Immature natural killer cell (primary cell): ENCODE data around the gene CXCL17. TPM values are rescaled to one million over a fixed set of nuclear protein-coding genes. Genes with fewer than 3 reads are reported as not detected.
"Not testable (repeated sequence)": the region's sequence is repeated elsewhere in the genome, so short reads cannot be mapped to it uniquely, and the experiment has no call there.

Source experiments
- DNase-seq, 3 donors: peaks; one replicate each; pipeline ENCODE4 v3.0.0; 2022; ENCODE audit warnings: mixed read lengths in 1 of 3
- H3K27ac Mint-ChIP-seq, 6 donors: one replicate each; pipeline ENCODE4 v1.8.0; 2020; ENCODE audit warnings: mixed read lengths in 6 of 6, mild to moderate bottlenecking in 5 of 6, inconsistent platforms in 4 of 6, moderate library complexity in 3 of 6
- H3K27me3 Mint-ChIP-seq, 3 donors: one replicate each; pipeline ENCODE4 v1.8.0; 2020 to 2021; ENCODE audit warnings: low read depth in 3 of 3, mild to moderate bottlenecking in 3 of 3, mixed read lengths in 3 of 3, moderate library complexity in 3 of 3, inconsistent platforms in 1 of 3
- H3K36me3 Mint-ChIP-seq, 3 donors: one replicate each; pipeline ENCODE4 v1.8.0; 2020; ENCODE audit warnings: mixed read lengths in 3 of 3, inconsistent platforms in 2 of 3, mild to moderate bottlenecking in 2 of 3
- H3K4me1 Mint-ChIP-seq, 2 donors: one replicate each; pipeline ENCODE4 v1.8.0; 2020; ENCODE audit warnings: inconsistent platforms in 2 of 2, mild to moderate bottlenecking in 2 of 2, mixed read lengths in 2 of 2, moderate library complexity in 1 of 2
- H3K4me3 Mint-ChIP-seq, 5 donors: one replicate each; pipeline ENCODE4 v1.8.0; 2020; ENCODE audit warnings: mild to moderate bottlenecking in 5 of 5, mixed read lengths in 5 of 5, inconsistent platforms in 3 of 5, moderate library complexity in 3 of 5
- H3K9me3 Mint-ChIP-seq, 6 donors: one replicate each; pipeline ENCODE4 v1.8.0; 2020; ENCODE audit warnings: mild to moderate bottlenecking in 6 of 6, mixed read lengths in 6 of 6, inconsistent platforms in 4 of 6, moderate library complexity in 3 of 6
- polyA plus RNA-seq, 3 donors: library from polyadenylated mRNA; unstranded; fragments of 300-500 nt; fragmentation: Illumina TruSeq; gene quantifications; one replicate each; pipeline ENCODE4 v1.2.3, GENCODE V29; 2021

CXCL17 gene
- polyA plus RNA-seq, 3 donors from 2014 or later, result not detected

DNA sequence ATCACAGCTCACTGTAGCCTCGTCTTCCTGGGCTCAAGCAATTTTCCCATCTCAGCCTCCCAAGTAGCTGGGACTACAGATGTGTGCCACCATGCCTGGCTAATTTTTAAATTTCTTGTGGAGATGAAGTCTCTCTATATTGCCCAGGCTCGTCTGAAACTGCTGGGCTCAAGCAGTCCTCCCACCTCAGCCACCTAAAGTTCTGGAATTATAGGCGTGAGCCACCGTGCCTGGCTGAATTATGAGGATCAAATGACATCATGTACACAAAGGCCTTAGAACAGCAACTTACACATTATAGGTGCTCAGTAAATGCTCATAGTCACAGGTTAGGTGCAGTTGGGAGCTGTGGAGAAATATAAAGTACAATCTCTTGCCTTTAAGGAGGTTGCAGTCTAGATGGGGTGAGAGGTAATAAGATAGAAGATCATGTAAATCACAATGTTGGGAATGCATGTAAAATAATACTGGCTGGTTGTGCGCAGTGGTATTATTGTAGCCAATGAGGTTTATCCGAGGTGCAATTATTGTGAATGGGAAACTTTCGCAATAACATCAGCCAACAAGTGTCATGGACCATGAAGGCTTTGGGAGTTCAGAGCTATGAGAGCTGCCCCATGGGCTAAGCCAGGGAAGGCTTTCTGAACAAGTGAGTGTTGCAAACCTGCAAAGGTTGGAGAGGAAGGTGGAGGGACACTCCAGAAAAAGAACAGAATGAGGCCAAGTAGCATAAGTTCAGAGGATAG is 29.8 kb upstream of the CXCL17 start:
- Mint-ChIP-seq H3K27me3 (peaks cover 0 to 2% (median 0%) of the 10 kb centered on the region in 3 donors), H3K4me3 (no peak overlapping the region), H3K27ac (no peak overlapping the region), H3K36me3 (no peaks in the 10 kb centered on the region), H3K4me1 (peaks cover 5% of the 10 kb centered on the region in 2 donors), H3K9me3 (no peaks in the 10 kb centered on the region)
- no peak for DNase-seq

DNA sequence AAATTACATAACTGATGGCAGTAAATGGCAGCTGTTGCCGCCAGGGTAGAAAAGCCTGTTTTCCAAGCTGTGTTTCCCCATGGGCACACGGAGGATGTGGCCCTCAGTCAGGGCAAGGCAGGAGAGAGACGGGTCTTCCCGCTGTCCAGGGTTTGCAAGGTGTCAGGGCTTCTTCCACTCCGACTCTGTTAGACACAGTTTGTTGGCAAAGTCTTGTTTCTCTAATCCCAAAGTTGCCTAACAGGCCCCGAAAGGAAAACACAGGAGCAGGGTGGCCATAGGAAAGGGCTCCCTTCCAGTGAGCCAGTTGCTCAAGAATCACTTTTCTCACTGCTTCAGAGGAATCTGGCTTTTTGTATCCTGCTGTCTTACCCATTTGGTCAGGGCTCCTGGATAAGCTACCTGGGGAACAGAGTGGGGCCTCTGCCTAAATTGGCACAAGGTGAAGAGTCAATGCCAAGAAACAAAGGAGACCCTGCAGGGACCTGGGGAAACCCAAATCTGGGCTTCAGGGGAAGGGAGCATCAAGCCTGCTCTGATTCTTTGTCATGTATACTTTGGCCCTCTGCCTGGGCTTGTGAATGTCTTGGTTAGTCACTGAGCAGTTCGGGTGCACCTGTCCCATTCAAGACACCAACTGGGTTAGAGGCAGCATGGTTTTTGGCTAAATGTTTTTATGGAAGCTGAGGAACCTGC is 29.0 kb upstream of the CXCL17 start:
- H3K36me3 Mint-ChIP-seq, result no peaks in the 10 kb centered on the region
- no peak overlapping the region for H3K4me3 Mint-ChIP-seq
- H3K9me3 Mint-ChIP-seq, result no peaks in the 10 kb centered on the region
- H3K4me1 Mint-ChIP-seq, result peaks cover 5% of the 10 kb centered on the region in 2 donors
- peaks cover 0 to 2% (median 0%) of the 10 kb centered on the region in 3 donors for H3K27me3 Mint-ChIP-seq
- H3K27ac Mint-ChIP-seq, result no peak overlapping the region
- DNase-seq, result no peak

DNA sequence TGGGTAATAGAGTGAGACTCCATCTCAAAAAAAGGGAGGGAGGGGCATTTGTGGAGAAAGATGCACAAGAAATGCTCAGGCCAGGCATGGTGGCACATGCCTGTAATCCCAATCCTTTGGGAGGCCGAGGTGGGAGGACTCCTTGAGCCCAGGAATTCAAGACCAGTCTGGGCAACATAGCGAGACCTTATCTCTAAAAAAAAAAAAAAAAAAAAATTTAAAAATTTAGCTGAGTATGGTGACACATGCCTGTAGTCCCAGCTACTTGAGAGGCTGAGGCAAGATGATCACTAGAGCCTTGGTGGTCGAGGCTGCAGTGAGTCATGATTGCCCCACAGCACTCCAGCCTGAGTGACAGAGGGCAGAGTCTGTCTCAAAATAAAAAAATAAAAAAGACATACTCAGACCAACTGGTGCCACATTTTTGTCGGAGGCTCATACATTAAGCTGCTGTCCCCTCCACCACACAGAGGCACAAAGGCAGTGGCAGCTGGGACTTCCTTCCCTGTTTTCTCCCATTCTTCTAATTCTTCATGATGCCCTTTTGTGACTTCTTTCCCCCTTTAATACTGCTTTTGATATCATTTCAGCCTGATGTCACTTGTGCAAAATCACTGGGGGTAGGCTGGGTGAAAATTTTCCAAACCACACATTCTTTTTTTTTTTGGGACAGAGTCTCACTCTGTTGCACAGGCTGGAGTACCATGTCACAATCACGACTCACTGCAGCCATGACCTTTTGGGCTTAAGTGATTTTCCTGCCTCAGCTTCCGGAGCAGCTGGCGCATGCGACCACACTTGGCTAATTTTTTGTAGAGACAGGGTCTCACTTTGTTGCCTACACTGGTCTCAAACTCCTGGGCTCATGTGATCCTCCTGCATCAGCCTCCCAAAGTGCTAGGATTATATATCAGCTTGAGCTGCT is 26.8 kb upstream of the CXCL17 start:
- peaks cover 5% of the 10 kb centered on the region in 2 donors for H3K4me1 Mint-ChIP-seq
- no peak for DNase-seq
- H3K27ac Mint-ChIP-seq, result no peak overlapping the region
- peaks cover 0 to 2% (median 0%) of the 10 kb centered on the region in 3 donors for H3K27me3 Mint-ChIP-seq
- no peaks in the 10 kb centered on the region for H3K9me3 Mint-ChIP-seq
- H3K4me3 Mint-ChIP-seq, result peak overlapping the region in 1 of 5 donors; percentile 36
- no peaks in the 10 kb centered on the region for H3K36me3 Mint-ChIP-seq

DNA sequence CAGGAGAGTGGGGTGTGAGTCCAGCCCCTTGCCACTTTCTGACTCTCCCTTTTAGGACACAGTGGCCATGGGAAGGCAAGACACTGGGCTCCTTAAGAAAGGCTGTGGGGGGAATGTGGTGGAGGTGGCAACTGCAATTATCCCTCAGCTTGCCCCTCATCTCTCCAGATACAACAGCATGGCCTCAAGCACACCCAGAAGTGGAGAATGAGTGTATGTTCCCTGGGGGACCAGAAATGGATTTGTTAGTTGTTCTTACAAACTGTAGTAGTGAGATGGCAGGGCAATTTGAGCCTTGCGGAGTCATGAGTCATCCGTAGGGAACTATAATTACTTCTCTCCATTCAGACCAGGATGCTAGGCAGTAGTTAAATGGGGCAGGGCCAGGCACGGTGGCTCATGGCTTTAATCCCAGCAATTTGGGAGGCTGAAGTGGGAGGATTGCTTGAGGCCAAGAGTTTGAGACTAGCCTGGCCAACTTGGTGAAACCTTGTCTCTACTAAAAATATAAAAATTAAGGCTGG is 25.6 kb upstream of the CXCL17 start:
- Mint-ChIP-seq H3K4me3 (no peak overlapping the region), H3K36me3 (no peaks in the 10 kb centered on the region), H3K4me1 (peaks cover 5% of the 10 kb centered on the region in 2 donors), H3K27ac (no peak overlapping the region), H3K27me3 (no peaks in the 10 kb centered on the region), H3K9me3 (no peaks in the 10 kb centered on the region)
- DNase-seq, result no peak

DNA sequence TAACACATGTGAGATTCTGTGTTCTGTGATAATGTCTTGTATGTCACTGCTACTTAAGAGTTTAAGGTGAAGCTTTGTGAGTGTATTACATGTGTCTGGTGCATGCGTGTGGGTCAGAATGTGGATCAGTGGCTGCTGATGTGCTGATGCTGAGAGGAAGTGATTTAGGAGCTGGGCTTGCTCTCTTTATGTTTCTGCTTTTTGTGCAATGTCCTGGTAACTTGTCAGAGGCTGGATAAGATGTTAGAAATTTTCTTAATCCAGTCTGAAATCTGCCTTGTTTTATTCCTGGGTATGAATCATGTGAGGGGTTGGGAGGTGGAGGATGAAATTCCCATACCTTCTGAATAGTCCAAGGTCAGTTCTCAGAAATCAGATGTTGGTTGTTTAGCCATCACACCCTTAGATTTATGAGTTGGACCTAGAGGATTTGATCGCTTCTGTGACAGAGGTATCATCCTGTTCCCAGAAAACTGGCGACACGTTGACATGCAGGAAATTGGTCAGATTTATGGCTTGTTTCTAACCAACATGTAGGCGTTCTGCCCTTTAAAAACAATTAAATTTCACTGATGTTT is 24.5 kb upstream of the CXCL17 start:
- Mint-ChIP-seq H3K4me1 (peaks cover 5% of the 10 kb centered on the region in 2 donors), H3K27ac (no peak overlapping the region), H3K4me3 (no peak overlapping the region), H3K36me3 (no peaks in the 10 kb centered on the region), H3K27me3 (no peaks in the 10 kb centered on the region), H3K9me3 (no peaks in the 10 kb centered on the region)
- DNase-seq, result no peak

DNA sequence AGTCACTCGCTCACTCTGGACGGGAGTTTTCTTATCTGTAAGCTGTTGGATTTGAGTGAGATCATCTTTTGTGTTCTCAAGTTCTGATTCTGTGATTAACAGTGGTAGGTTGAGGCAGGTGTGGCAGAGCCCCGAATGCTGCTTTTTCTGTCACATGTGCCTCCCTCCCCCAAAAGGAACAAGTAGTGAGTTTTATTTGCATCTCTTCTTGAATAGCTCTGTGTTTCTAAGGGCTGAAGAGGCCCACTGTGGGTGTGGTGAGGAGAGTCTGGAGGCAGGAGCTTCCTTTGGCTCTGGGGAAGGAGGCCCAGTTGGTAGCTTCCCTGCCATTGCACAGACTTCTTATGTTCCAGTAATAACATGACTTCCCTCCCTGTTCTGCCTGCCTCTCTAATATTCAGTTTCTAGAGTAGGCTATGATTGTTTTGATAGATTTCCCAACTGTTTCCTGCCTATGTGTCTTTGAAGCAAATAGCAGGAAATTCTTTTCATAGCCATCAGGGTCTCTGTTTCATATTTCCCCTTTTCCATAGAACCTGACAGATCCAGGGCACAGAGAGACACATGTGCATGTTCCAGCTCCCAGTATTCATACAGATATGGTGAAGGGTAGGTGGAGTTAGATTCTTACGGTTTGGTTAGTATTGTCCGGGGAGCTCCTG is 23.9 kb upstream of the CXCL17 start:
- H3K27me3 Mint-ChIP-seq, result no peaks in the 10 kb centered on the region
- H3K4me3 Mint-ChIP-seq, result no peak overlapping the region
- no peak for DNase-seq
- H3K9me3 Mint-ChIP-seq, result no peaks in the 10 kb centered on the region
- H3K27ac Mint-ChIP-seq, result peak overlapping the region in 1 of 6 donors; percentile 28
- H3K36me3 Mint-ChIP-seq, result no peaks in the 10 kb centered on the region
- H3K4me1 Mint-ChIP-seq, result peaks cover 5% of the 10 kb centered on the region in 2 donors

DNA sequence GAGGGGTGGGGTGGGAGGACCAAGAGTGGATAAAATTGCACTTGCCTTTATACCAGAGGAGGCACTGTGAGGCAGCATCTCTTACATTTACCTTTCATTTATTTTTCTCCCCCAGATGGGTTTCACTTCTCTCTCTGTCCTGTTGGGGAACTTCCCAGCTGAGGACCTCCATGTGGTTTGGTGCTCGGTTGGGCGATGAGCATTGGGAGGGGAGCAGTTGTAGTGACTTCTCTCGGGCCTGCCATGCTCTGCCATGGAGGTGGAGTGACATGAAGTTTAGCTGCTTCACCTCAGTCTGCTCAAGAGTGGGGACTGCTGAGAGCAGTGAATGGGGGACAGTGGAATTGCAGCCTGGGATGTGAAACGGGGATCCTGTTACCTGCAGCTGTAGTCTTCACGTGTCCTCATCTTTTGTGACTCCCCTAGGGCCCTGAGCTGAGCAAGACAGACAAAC is 23.1 kb upstream of the CXCL17 start:
- peaks cover 5% of the 10 kb centered on the region in 2 donors for H3K4me1 Mint-ChIP-seq
- no peaks in the 10 kb centered on the region for H3K36me3 Mint-ChIP-seq
- DNase-seq, result no peak
- no peaks in the 10 kb centered on the region for H3K27me3 Mint-ChIP-seq
- H3K27ac Mint-ChIP-seq, result no peak overlapping the region
- H3K4me3 Mint-ChIP-seq, result no peak overlapping the region
- H3K9me3 Mint-ChIP-seq, result no peaks in the 10 kb centered on the region

DNA sequence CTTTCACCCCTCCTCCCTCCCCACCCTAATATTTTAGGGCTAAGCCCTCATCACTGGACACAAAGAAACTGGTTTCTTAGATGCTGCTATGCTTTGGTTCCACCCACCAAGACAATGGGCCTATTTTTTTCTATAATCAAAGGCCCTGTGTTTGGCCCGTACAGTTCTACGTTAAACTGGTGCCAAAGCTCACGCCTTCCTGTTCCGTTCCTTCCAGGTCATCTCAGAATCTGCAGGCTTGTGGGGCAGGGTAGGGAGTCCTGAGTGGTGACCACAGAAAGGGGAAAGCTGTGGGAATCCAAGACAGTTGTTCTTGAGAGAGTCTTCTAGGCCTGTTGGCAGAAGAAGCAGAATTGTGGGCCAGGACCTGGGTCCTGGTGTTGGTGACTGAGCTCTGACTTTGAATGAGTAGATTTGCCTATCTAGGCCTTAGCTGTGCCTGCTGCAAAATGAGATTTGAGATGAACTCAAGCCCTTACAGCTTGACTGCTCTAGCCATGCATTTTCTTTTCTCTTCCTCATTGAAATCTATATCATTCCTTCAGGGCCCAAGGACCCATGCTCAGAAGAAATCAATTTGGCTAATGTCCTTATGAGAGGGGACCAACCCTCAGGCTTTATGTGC is 19.1 kb upstream of the CXCL17 start:
- peaks cover 0 to 2% (median 2%) of the 10 kb centered on the region in 3 donors for H3K27me3 Mint-ChIP-seq
- H3K36me3 Mint-ChIP-seq, result peaks cover 0 to 9% (median 0%) of the 10 kb centered on the region in 3 donors
- no peaks in the 10 kb centered on the region for H3K9me3 Mint-ChIP-seq
- peak overlapping the region in 1 of 6 donors; percentile 70 for H3K27ac Mint-ChIP-seq
- H3K4me1 Mint-ChIP-seq, result no peaks in the 10 kb centered on the region
- no peak overlapping the region for H3K4me3 Mint-ChIP-seq
- no peak for DNase-seq

DNA sequence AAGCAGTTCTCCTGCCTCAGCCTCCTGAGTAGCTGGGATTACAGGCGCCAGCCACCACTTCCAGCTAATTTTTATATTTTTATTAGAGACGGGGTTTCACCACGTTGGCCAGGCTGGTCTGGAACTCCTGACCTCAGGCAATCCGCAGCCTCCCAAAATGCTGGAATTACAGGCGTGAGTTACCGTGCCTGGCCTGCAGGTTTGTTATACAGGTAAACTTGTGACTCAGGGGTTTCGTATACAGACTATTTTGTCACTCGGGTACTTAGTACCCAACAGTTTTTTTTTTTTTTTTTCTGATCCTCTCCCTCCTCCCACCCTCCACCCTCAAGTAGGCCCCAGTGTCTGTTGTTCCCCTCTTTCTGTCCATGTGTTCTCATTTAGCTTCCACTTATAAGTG is 18.5 kb upstream of the CXCL17 start:
- not testable (repeated sequence) for H3K27me3 Mint-ChIP-seq, H3K4me3 Mint-ChIP-seq, H3K9me3 Mint-ChIP-seq, DNase-seq, H3K4me1 Mint-ChIP-seq, H3K27ac Mint-ChIP-seq, H3K36me3 Mint-ChIP-seq

DNA sequence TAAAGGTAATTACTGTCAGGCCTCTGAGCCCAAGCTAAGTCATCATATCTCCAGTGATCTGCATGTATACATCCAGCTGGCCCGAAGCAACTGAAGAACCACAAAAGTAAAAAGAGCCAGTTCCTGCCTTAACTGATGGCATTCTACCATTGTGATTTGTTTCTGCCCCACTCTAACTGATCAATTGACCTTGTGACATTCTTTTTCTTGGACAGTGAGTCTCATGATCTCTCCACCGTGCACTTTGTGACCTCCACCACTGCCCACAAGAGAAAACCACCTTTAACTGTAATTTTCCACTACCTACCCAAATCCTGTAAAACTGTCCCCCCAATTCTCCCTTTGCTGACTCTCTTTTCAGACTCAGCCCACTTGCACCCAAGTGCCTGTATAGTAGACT is 17.2 kb upstream of the CXCL17 start:
- DNase-seq, result no peak
- Mint-ChIP-seq H3K27me3 (peaks cover under 1 to 2% (median 2%) of the 10 kb centered on the region in 3 donors), H3K4me1 (no peaks in the 10 kb centered on the region), H3K9me3 (no peaks in the 10 kb centered on the region), H3K27ac (peak overlapping the region in 1 of 6 donors; percentile 37), H3K36me3 (peaks cover 0 to 9% (median 0%) of the 10 kb centered on the region in 3 donors), H3K4me3 (no peak overlapping the region)

DNA sequence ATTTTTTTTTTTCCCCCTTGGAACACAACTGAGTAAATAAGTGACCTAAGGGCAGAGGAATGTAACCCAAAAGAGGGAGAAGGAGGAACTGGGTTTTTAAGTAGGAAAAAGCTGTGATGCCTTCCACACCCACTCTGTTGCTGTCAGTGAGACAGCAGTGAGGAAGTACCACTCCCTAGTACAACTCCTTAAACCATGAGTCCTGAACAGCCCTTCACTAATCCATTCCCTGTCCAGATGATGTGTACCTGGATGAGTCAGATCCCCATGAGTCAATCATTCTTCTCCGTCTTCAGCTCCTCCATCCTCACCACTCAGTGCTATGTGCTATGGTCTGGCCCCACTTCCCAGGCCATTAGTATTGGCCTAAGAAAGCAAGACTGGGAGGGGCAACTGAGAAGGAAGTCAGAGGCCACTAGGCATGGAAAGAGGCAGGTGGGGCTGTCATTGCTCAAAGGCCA is 12.9 kb upstream of the CXCL17 start:
- peaks cover 2 to 8% (median 4%) of the 10 kb centered on the region in 3 donors for H3K27me3 Mint-ChIP-seq
- no peak overlapping the region for H3K27ac Mint-ChIP-seq
- H3K36me3 Mint-ChIP-seq, result peaks cover 0 to 9% (median 0%) of the 10 kb centered on the region in 3 donors
- DNase-seq, result no peak
- peaks cover 0 to 1% of the 10 kb centered on the region in 2 donors for H3K4me1 Mint-ChIP-seq
- no peak overlapping the region for H3K4me3 Mint-ChIP-seq
- H3K9me3 Mint-ChIP-seq, result no peaks in the 10 kb centered on the region

DNA sequence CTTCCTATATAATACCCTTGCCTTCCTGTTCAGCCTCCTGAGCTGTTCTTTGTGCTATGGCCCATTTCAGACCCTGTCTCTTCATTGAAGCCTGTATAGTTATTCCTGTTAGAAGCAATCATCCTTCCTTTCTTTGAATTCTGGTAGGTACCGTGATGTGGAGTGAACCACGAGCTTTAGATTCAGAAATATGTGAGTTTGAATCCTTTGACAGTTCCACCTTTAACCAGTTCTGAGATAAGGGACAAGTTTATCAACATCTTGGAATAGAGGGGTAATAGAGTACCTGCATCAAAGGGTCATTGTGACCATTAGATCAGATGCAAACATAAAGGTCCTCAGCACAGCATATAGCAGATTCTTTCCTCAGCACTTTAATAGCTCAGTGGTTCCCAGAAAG is 12.3 kb upstream of the CXCL17 start:
- DNase-seq, result no peak
- Mint-ChIP-seq H3K4me1 (peaks cover 0 to 1% of the 10 kb centered on the region in 2 donors), H3K36me3 (peaks cover 0 to 6% (median 0%) of the 10 kb centered on the region in 3 donors), H3K4me3 (no peak overlapping the region), H3K9me3 (no peaks in the 10 kb centered on the region), H3K27me3 (peaks cover 0 to 8% (median 4%) of the 10 kb centered on the region in 3 donors), H3K27ac (no peak overlapping the region)
